ENCODE measurements around the gene TRIM38.
"Not testable (repeated sequence)": the region's sequence is repeated elsewhere in the genome, so short reads cannot be mapped to it uniquely, and the experiment has no call there.

The TRIM38 gene

DNA sequence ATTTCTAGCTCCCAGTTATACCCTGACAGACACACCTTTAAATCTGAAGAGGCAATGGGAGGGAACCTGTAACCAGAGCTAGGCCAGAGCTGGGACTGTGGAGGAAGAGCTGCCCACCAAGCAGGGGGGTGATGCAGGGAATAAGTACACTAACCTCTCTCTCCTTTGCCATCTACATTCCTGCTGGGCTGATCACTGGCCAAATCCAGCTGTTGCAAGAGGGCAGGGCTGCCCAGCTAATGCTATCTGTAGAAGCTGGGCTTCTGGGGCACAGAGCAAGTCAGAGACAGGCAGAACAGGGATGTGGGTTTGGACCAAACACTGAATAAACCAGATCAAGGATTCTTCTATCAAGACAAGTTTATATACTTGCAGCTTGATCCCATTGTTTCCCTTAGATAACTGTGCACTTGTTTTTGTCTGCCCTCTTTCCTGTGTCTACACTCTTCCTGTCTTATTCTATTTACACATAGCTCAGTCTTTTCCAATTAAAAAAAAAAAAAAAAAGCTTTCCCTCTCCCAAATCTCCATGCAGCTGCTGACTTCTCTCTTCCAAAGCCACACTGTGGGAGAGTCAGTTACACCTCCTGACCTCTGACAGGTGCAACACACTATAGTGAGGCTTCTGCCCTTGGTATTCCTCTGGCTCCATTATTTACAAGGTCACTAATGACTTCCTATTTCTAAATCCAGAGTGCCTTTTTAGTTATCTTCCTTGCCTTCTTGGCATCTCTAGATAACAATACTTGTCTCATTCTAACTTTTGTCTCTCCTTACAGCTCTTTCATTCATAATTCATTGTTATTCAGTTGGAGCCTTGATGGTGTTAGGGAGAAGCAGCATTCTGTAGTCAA is 43.7 kb downstream of the TRIM38 start:
- no peak for DNase-seq (ENCODE audit: low read depth)

DNA sequence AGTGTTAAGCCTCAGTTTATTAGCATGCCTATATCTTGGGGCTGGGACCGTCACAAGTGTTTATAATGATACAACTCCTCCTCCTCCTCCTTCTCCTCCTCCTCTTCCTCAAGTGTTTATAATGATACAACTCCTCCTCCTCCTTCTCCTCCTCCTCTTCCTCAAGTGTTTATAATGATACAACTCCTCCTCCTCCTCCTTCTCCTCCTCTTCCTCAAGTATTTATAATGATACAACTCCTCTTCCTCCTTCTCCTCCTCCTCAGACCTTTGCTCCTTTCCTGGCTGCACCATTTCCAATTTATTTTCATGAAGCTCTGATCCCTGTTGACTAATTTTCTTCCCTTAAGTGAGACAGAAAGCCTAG is 44.3 kb downstream of the TRIM38 start:
- DNase-seq (ENCODE audit: low read depth) = not testable (repeated sequence)

DNA sequence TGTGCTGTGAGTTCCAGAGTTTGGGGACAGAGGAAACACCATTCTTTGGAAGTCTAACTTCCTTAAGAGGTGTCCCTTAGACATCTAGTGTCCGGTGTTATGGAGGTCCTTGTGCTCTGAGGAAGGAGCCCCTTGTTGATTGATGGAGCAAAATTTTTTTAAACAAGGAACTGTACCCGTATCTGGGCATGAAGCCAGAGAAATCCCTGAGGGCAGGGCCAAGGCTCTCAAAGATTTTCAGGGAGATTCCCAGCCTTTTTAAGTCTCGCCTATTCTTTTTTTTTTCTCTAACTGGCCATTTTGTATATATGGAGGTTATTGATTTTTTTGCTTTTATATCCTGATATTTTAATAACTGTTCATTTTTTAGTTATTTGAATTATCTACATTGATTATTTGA is 45.9 kb downstream of the TRIM38 start:
- no peak for DNase-seq (ENCODE audit: low read depth)

DNA sequence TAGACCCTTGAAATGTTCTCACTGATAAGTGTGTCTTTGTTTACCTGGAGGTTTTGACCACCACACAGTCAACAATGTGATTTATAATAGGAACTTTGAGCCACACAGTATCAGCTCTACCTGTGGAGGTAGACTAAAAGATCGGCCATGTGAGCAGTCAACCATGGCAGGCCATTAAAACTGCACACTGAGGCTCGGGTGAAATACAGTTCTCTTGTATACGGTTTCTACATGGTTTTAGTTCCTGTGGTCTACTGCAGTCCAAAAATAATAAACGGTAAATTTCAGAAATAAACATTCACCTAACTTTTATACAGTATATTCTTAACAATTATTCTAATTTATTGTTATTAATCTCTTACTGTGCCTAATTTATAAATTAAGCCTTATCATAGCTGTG is 47.2 kb downstream of the TRIM38 start:
- DNase-seq (ENCODE audit: low read depth) = no peak

DNA sequence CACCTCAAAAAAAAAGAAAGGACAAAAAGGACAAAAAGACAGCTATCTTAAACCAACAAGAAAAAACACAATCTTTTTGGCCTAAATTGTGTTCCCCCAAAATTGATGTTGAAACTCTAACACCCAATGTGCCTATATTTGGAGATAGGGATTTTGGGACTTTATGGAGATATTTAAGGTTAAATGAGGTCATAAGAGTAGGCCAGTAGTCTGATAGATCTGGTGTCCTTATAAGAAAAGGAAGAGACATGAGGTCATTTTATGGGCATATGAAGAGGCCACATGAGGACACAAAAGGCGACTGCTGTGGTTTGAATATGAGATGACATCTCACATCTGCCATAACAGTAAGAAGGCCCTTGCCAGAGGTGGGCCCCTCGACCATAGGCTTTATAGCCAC is 49.5 kb downstream of the TRIM38 start:
- no peak for DNase-seq (ENCODE audit: low read depth)

DNA sequence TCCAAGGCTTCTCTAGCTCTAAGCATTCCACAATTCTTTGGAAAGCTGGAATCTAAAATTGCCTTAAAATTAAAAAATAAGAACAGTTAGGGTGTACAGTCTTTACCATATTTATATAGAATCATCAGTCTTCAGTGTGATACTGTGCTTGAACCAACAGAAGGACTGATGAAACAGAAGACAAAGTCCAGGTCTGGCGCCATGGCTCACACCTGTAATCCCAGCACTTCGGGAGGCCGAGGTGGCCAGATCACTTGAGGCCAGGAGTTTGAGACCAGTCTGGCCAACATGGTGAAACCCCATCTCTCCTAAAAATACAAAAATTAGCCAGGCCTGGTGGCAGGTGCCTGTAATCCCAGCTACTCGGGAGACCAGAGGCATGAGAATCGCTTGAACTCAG is 51.8 kb downstream of the TRIM38 start:
- not testable (repeated sequence) for DNase-seq (ENCODE audit: low read depth)

DNA sequence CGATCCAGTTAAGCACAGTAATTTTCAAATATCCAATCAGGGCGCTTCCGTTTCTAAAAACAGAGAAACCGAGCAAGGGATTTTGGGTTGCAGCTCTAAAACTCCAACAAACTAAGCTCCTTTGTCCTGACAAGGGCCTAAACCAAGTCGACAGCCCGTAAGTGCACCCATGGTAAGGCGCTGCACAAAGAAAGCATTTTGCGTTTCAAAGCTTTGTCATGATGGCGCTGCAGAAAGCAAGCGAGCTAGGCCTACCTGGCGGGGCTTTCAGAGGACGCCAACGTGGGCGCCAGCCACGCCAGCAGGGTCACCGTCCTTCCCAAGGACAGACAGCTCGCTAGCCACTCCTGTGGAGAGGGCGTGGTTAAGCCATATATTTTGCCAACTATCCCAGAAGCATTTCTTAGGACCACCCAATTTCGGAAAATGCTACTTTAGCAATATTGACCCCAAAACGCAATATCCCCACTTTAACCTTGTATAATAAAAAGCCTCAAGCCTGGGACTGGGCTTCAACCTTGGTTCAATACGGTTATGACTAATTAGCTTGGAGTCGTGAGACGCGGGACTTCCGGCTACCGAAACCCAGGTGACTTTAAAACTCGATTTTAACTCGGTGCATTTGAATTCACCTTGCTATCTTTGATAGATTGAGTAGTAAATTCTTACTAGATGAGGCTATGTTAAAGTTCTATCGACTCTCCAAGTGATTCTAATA is 53.8 kb downstream of the TRIM38 start:
- no peak for DNase-seq (ENCODE audit: low read depth)

DNA sequence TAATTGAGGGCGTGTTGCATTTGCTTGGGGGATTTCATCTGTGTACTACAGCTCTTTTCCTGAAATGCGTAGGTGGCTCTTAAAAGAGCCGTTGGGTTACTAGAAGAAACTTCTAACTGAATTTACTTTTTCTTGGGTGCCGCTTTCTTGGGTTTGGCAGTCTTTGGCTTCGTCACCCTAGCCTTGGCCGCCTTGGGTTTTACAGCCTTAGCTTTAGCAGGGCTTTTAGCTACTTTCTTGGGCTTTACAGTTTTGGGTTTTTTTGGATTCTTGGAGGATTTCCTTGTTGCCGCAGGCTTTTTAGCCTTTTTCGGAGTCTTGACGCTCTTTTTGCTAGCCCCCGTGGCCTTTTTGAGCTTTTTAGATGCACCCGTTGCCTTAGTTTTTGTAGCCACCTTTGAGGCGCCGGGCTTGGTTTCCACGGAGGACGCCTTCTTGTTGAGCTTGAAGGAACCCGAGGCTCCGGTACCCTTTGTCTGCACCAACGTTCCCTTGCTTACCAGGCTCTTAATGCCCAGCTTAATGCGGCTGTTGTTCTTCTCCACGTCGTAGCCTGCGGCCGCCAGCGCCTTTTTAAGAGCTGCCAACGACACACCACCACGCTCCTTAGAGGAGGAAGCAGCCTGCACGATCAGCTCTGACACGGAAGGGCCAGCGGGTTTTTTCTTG is 54.5 kb downstream of the TRIM38 start:
- DNase-seq (ENCODE audit: low read depth) = no peak

DNA sequence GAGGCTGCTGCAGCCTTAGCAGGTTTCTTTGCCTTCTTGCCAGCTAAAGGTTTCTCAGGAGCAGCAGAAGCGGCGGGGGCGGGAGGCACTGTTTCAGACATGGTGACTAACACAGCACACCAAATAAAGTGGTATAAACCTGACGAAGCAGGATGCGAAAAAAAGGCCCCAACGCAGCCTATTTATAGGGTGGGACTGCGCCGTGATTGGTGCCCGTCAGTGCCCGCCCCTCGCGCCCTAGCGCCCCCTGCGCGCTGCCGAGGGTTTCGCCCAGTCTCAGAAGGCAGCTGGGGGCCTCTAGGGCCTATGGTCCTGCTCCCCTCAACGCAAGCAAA is 55.0 kb downstream of the TRIM38 start:
- DNase-seq (ENCODE audit: low read depth) = peak; percentile 62

DNA sequence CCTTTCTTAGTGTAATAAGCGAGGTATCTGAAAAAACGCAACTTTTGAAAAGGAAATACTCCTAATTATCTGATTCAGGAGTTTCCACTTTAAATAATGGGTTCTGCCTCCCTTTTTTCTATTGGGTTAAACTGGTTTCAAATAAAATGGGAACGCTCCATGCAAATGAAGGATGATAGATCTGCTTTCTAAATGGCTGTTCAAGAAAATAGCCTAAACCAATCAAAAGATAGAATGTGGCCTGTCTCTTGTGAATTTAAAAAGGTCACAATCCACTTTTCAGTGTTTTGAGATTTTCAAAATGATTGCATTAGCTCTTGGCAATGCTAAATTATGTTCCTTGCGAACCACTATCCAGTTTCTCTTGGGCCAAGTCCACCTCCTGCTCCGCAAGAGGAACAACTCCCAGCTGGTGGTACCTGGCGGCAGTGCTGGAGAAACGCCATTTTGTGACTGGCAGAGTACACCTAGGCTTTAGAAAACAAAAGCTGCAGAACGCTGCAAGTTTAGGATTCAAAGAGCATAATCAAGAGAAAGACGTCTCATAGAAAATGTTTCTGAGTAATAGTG is 56.7 kb downstream of the TRIM38 start:
- DNase-seq (ENCODE audit: low read depth) = no peak

DNA sequence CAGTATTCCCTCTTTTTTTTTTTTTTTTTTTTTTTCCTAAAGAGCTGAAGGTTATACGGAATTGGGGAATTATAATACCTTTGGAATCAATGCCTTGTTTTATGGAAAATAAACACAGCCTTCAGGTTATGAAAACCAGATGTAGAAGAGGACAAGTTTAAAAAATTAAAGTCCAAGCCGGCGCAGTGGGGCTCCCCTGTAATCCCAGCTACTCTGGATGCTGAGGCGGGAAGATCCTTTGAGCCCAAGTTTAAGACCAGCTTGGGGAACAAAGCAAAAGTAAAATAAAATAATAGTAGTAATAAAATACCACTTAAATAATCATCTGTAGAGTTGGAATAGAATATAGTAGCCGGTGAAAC is 57.3 kb downstream of the TRIM38 start:
- DNase-seq (ENCODE audit: low read depth) = no peak

DNA sequence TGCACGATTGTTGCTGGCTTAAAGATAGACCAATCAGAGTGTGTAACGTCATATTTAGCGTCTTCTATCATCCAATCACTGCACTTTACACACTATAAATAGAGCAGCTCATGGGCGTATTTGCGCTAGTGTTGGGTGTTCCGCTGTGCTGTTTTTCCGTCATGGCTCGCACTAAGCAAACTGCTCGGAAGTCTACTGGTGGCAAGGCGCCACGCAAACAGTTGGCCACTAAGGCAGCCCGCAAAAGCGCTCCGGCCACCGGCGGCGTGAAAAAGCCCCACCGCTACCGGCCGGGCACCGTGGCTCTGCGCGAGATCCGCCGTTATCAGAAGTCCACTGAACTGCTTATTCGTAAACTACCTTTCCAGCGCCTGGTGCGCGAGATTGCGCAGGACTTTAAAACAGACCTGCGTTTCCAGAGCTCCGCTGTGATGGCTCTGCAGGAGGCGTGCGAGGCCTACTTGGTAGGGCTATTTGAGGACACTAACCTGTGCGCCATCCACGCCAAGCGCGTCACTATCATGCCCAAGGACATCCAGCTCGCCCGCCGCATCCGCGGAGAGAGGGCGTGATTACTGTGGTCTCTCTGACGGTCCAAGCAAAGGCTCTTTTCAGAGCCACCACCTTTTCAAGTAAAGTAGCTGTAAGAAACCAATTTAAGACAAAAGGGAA is 57.9 kb downstream of the TRIM38 start:
- DNase-seq (ENCODE audit: low read depth) = peak; percentile 44

DNA sequence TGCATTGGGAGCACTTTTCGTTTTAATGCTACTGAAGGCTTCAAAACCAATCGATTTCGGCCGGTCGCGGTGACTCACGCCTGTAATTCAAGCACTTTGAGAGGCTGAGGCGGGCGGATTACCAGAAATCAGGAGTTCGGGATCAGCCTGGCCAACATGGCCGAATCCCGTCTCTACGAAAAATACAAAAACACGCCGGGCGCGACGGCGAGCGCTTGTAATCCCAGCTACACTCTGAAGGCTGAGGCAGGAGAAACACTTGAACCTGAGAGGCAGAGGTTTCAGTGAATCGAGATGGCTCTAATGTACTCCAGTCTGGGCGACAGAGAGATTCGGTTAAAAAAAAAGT is 58.4 kb downstream of the TRIM38 start:
- no peak for DNase-seq (ENCODE audit: low read depth)

DNA sequence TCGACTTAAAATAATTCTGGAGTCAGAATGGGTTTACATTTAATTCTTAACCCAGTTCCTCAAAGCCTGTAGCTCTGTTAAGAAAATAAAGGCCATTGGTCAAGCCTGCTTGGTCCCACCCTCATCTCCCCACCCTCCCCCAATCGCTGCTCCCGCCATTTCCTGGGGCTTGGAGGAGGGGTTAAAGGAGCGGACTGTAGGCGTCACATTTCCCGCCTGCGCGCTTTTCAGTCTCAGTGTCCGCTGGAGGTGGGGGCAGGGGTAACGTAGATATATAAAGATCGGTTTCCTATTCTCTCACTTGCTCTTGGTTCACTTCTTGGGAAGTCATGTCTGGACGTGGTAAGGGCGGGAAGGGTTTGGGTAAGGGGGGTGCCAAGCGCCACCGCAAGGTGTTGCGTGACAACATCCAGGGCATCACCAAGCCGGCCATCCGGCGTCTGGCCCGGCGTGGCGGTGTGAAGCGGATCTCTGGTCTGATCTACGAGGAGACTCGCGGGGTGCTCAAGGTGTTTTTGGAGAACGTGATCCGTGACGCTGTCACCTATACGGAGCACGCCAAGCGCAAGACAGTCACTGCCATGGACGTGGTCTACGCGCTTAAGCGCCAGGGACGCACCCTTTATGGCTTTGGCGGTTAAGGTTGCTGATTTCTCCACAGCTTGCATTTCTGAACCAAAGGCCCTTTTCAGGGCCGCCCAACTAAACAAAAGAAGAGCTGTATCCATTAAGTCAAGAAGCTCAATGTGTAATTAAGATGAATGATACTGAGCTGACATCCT is 58.9 kb downstream of the TRIM38 start:
- DNase-seq (ENCODE audit: low read depth) = peak; percentile 71

DNA sequence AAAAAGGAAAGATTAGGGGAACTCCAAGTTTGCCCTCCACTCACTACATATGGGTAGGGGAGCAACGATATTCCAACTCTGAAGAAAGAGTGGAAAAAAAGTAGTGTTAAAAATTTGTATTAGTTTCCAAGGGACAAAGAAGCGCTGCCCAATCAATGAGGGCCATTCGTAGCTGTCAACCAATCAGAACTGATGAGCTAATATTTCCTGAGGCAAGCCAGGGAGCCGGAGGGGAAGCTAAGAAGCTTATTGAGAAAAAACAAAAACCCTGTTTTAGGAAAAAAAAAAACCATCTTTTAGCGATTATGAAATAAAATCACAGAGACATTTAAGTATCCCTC is 59.5 kb downstream of the TRIM38 start:
- DNase-seq (ENCODE audit: low read depth) = no peak

DNA sequence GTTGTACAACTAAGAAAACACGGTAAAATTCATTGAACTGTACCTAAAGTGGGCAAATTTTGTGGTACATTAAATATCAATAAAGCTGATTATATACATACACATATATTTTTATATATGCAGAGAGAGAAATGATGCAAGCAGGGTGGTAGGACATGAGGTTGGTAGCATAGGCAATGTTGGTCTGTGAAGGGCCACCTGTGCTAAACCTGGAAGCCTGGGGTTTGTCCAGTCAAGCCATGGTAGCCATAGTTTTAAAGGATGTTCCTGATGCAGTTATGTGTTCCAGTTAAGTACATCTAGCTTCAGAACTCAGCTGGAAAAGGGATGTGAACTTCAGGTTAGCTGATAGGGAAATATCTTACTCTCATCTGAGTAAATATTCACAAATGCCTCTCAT is 60.1 kb downstream of the TRIM38 start:
- DNase-seq (ENCODE audit: low read depth) = no peak

DNA sequence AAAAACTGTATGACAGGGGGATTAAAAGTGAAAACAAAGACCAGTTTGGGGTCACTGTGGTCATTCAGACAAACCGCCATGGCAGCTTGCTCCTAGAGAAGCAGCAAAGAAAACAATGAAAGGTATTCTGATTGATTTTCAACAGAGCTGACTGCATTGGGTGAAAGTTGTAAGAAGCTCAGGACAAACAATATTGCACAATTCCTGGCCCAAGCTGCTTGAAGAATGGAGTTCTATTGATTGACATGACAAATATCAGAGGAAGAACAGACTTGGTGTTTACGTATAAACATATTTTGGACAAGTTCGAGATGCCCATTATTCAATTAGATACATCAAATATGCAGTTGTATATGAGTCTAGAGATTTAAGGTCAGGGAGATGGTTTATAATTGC is 62.0 kb downstream of the TRIM38 start:
- no peak for DNase-seq (ENCODE audit: low read depth)

DNA sequence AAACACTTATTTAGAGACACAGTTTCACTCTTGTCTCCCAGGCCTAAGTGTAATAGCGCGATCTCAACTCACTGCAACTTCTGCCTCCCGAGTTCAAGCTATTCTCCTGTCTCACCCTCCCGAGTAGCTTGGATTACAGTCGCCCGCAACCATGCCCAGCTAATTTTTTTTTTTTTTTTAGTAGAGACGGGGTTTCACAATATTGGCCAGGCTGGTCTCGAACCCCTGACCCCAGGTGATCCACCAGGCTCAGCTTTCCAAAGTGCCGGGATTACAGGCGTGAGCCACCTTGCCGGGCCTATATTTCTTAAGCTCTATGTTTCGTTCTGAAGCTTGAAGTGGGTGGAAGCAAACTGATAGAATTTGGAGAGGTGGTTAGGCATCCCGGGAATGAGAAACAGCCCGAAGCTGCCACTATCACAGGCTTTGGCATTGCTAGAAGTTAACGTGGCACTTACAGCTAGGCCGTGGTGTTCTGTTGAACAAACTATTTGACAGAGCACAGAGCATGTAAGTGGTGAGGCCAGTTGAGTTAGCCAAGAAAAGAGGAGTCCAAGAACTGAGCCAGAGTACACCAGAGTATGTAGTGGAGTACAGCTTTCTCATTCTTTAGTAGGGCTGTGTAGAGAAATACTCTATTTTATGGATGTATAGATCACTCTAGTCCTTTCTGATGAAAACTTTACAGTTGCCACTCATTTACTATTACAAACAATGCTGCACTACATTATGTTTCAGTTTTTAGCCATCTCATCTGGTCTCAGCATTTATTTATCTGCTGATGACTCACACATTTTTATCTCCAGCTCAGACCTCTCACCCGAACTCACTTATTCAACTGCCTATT is 62.7 kb downstream of the TRIM38 start:
- DNase-seq (ENCODE audit: low read depth) = no peak

DNA sequence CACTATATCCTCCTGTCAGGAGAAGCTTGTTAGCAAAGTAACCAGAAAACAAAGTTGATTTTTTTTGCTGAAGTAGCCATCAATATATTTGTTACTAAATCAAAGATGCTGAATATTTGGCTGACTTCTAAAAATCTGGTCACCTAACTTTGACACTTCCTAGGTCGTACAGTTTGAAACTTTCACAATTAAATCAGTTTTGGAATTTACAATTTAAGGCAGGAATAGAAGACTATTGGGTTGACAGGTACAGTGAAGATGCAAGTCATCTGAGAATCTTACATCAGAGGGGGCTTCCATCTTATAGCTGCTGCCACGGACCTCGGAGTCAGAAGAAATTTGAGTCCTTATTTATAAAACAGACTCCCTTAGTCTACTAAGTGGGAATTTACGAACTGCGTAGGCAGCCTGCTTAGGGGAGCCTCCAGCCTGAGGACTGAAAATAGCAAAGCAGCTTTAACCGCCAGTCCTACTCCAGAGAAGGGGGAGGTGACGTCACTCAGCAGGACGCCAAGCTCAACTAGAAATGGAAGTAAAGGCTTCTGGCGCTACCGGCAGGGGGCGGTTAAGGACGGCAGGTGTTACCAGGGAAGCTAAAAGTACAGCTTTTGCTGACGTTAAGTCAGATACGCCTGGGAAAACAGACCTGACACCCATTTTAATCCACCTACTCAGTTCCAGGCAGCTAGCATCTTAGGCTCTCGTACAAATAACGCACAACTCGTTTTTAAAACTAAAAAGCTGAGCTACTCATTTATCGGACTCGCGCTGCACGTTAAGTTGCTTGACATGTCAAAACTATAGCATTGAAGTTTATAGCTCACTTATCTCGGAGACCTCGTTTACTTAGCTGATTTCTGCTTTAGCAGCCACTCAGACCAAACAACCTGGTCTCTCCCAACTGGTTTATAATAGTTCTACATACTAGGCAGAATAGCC is 63.6 kb downstream of the TRIM38 start:
- DNase-seq (ENCODE audit: low read depth) = peak; percentile 71
